Type B pancreatic cell (in vitro differentiated cells): ENCODE data around the gene MXI1. TPM values are rescaled to one million over a fixed set of nuclear protein-coding genes. Genes with fewer than 3 reads are reported as not detected.

Experiments used
- DNase-seq: peaks from one replicate; pipeline ENCODE4 v3.0.0; 2021; ENCODE audit warnings: mixed read lengths; ENCODE audit not compliant: unreplicated experiment; ENCODE audit errors: extremely low spot score
- H3K27ac Mint-ChIP-seq: 2 replicates; pipeline ENCODE4 v1.8.0; 2021; ENCODE audit warnings: mild to moderate bottlenecking, mixed read lengths
- H3K27me3 Mint-ChIP-seq: 2 replicates; pipeline ENCODE4 v1.8.0; 2021; ENCODE audit warnings: mixed read lengths
- H3K36me3 Mint-ChIP-seq: 2 replicates; pipeline ENCODE4 v1.8.0; 2021; ENCODE audit warnings: mixed read lengths
- H3K4me1 Mint-ChIP-seq: one replicate; pipeline ENCODE4 v1.8.0; 2021; ENCODE audit warnings: mixed read lengths; ENCODE audit not compliant: unreplicated experiment
- H3K4me3 Mint-ChIP-seq: 2 replicates; pipeline ENCODE4 v1.8.0; 2021; ENCODE audit warnings: mild to moderate bottlenecking, mixed read lengths
- H3K9me3 Mint-ChIP-seq: 2 replicates; pipeline ENCODE4 v1.8.0; 2021; ENCODE audit warnings: mixed read lengths
- CTCF ChIP-seq: fragments of 200-600 bp; sonication (generic); conservative IDR thresholded peaks from 2 replicates; pipeline ENCODE4 v1.5.0; 2021; ENCODE audit warnings: antibody characterized with exemption, mild to moderate bottlenecking
- total RNA-seq: library from RNA; stranded (reverse); gene quantifications from 2 replicates; pipeline ENCODE4 v1.2.1, GENCODE V29; 2021; ENCODE audit warnings: low replicate concordance

The MXI1 gene
- total RNA-seq, 1 donor from 2014 or later, result 34.7 TPM

- H3K4me1 Mint-ChIP-seq, result peaks cover 12% of the 10 kb centered on the region
- no peak for DNase-seq
- no peak for TF ChIP-seq CTCF
- H3K27ac Mint-ChIP-seq, result no peak overlapping the region
- H3K36me3 Mint-ChIP-seq, result no peaks in the 10 kb centered on the region
- H3K9me3 Mint-ChIP-seq, result no peaks in the 10 kb centered on the region
- no peak overlapping the region for H3K4me3 Mint-ChIP-seq
- H3K27me3 Mint-ChIP-seq, result peaks cover 15% of the 10 kb centered on the region
Measured at GRCh38 chr10:110163192-110163773, 44.1 kb upstream of the MXI1 start.

- Mint-ChIP-seq H3K27ac (no peak overlapping the region), H3K27me3 (peaks cover 21% of the 10 kb centered on the region), H3K9me3 (no peaks in the 10 kb centered on the region), H3K4me3 (no peak overlapping the region), H3K4me1 (peaks cover 18% of the 10 kb centered on the region), H3K36me3 (no peaks in the 10 kb centered on the region)
- DNase-seq, result no peak
- no peak for TF ChIP-seq CTCF
Measured at GRCh38 chr10:110163841-110164240, 43.6 kb upstream of the MXI1 start.

- peak; percentile 18 for DNase-seq
- TF ChIP-seq CTCF, result no peak
- no peaks in the 10 kb centered on the region for H3K36me3 Mint-ChIP-seq
- H3K27me3 Mint-ChIP-seq, result peaks cover 35% of the 10 kb centered on the region
- no peak overlapping the region for H3K27ac Mint-ChIP-seq
- H3K4me3 Mint-ChIP-seq, result no peak overlapping the region
- H3K4me1 Mint-ChIP-seq, result peaks cover 29% of the 10 kb centered on the region
- no peaks in the 10 kb centered on the region for H3K9me3 Mint-ChIP-seq
Measured at GRCh38 chr10:110165239-110165638, 42.2 kb upstream of the MXI1 start.

GRCh38 chr10:110167149-110167548 lies 40.3 kb upstream of the MXI1 start:
- H3K4me3 Mint-ChIP-seq, result no peak overlapping the region
- peak; percentile 31 for DNase-seq
- TF ChIP-seq CTCF, result no peak
- no peaks in the 10 kb centered on the region for H3K36me3 Mint-ChIP-seq
- H3K9me3 Mint-ChIP-seq, result no peaks in the 10 kb centered on the region
- H3K4me1 Mint-ChIP-seq, result peaks cover 36% of the 10 kb centered on the region
- peaks cover 45% of the 10 kb centered on the region for H3K27me3 Mint-ChIP-seq
- H3K27ac Mint-ChIP-seq, result no peak overlapping the region

- Mint-ChIP-seq H3K9me3 (no peaks in the 10 kb centered on the region), H3K4me1 (peaks cover 34% of the 10 kb centered on the region), H3K4me3 (peak overlapping the region; percentile 26), H3K27ac (no peak overlapping the region), H3K27me3 (peaks cover 48% of the 10 kb centered on the region), H3K36me3 (no peaks in the 10 kb centered on the region)
- DNase-seq, result peak; percentile 27
- TF ChIP-seq CTCF, result no peak
Measured at GRCh38 chr10:110168601-110169481, 38.6 kb upstream of the MXI1 start.
